Bronchial epithelial cell (primary cell): Measurements from ENCODE around the gene SPON1. TPM values are rescaled to one million over a fixed set of nuclear protein-coding genes. Genes with fewer than 3 reads are reported as not detected.
"Not testable (repeated sequence)": the region's sequence is repeated elsewhere in the genome, so short reads cannot be mapped to it uniquely, and the experiment has no call there.

Source experiments
- DNase-seq: peaks from one replicate; pipeline ENCODE4 v3.0.0-alpha.2; 2010; ENCODE audit warnings: low read depth
- FAIRE-seq: peaks from 2 replicates; lab custom pipeline; 2011; peaks lifted over from hg19 to GRCh38; lab: Jason Lieb, UNC
- H3K27me3 ChIP-seq: 2 replicates; pipeline ENCODE4 v1.5.1; 2011; ENCODE audit warnings: low read length; ENCODE audit not compliant: control insufficient read depth, insufficient read depth
- H3K36me3 ChIP-seq: 2 replicates; pipeline ENCODE4 v1.5.1; 2011; ENCODE audit warnings: low read length; ENCODE audit not compliant: control insufficient read depth, insufficient read depth
- H3K4me3 ChIP-seq: 2 replicates; pipeline ENCODE4 v1.5.1; 2011; ENCODE audit warnings: mild to moderate bottlenecking, low read depth, low read length, control low read depth
- CTCF ChIP-seq: IDR thresholded peaks from 2 replicates; pipeline ENCODE4 v1.5.1; 2011; ENCODE audit warnings: mild to moderate bottlenecking, moderate library complexity, low read length, control low read depth, inconsistent platforms; ENCODE audit not compliant: insufficient read depth, severe bottlenecking
- total RNA-seq: library from RNA; depleted of rRNA; stranded (reverse); fragments of >200 nt; gene quantifications from 2 replicates; pipeline ENCODE4 v1.2.1, GENCODE V29; 2014

SPON1 gene
- total RNA-seq, 1 donor from 2014 or later: 0.26 TPM

- Histone ChIP-seq H3K36me3 (no peaks in the 10 kb centered on the region), H3K27me3 (peaks cover 2% of the 10 kb centered on the region), H3K4me3 (no peak overlapping the region)
- DNase-seq: no peak
- FAIRE-seq: peak; percentile 60
- TF ChIP-seq CTCF: no peak
These were observed 127.4 kb downstream of the SPON1 start for GRCh38 chr11:14089690-14090462.

GRCh38 chr11:14090631-14091030 is 128.1 kb downstream of the SPON1 start:
- not testable (repeated sequence) for H3K36me3 ChIP-seq, DNase-seq, H3K27me3 ChIP-seq, H3K4me3 ChIP-seq, FAIRE-seq

- FAIRE-seq: no peak
- no peak for TF ChIP-seq CTCF
- no peaks in the 10 kb centered on the region for H3K36me3 ChIP-seq
- peaks cover 2% of the 10 kb centered on the region for H3K27me3 ChIP-seq
- DNase-seq: peak; percentile 50
- no peak overlapping the region for H3K4me3 ChIP-seq
These were observed 130.5 kb downstream of the SPON1 start for GRCh38 chr11:14093065-14093464.

GRCh38 chr11:14094481-14095037 is 132.0 kb downstream of the SPON1 start:
- H3K27me3 ChIP-seq: peaks cover 2% of the 10 kb centered on the region
- no peaks in the 10 kb centered on the region for H3K36me3 ChIP-seq
- FAIRE-seq (no peak), DNase-seq (peak; percentile 73)
- TF ChIP-seq CTCF: no peak
- H3K4me3 ChIP-seq: no peak overlapping the region

GRCh38 chr11:14095882-14096281 is 133.4 kb downstream of the SPON1 start:
- TF ChIP-seq CTCF: no peak
- Histone ChIP-seq H3K4me3 (no peak overlapping the region), H3K36me3 (no peaks in the 10 kb centered on the region), H3K27me3 (no peaks in the 10 kb centered on the region)
- FAIRE-seq: no peak
- DNase-seq: no peak

DNA sequence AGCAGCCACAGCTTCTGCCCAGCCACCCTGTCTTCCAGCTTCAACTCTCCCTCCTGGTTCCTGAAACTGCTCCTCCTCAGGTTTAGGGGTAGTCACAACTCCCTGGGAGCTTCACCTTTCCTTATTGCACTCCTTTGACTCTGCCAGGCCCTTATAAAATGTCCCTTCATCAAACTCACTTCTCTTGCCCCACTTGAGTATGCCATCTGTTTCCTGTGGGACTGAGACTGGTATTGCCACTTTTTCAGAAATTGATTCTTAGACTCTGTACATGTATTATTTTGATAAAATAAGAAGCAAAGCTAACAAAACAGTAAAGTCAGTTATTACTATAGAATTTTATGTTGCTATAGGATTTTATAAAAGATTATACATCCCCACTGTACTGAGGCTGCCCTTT is 134.1 kb downstream of the SPON1 start:
- H3K36me3 ChIP-seq: no peaks in the 10 kb centered on the region
- no peak overlapping the region for H3K4me3 ChIP-seq
- no peak for FAIRE-seq
- no peaks in the 10 kb centered on the region for H3K27me3 ChIP-seq
- no peak for DNase-seq
- no peak for TF ChIP-seq CTCF
